Stimulated activated CD4-positive, alpha-beta T cell treated with anti-CD3 and anti-CD28 coated beads, Interleukin-15, amount 100 ng/mL, for 24 hours (primary cell): Measurements from ENCODE around the gene JADE2.
"Not testable (repeated sequence)": the region's sequence is repeated elsewhere in the genome, so short reads cannot be mapped to it uniquely, and the experiment has no call there.

ENCODE experiments used
- DNase-seq: peaks from one replicate; pipeline ENCODE4 v3.0.0-alpha.2; 2020

Gene JADE2

GRCh38 chr5:134508521-134509195, 16.8 kb upstream of the JADE2 start:
- no peak for DNase-seq

GRCh38 chr5:134509308-134510040, 16.0 kb upstream of the JADE2 start:
- no peak for DNase-seq

- DNase-seq, result peak; percentile 70
Observed at GRCh38 chr5:134510970-134511795, 14.3 kb upstream of the JADE2 start.

- no peak for DNase-seq
Observed at GRCh38 chr5:134511796-134512660, 13.4 kb upstream of the JADE2 start.

GRCh38 chr5:134512661-134512999, 12.8 kb upstream of the JADE2 start:
- DNase-seq, result no peak

- DNase-seq, result no peak
Observed at GRCh38 chr5:134515801-134516200, 9.7 kb upstream of the JADE2 start.

GRCh38 chr5:134516984-134517383, 8.5 kb upstream of the JADE2 start:
- DNase-seq, result not testable (repeated sequence)

- DNase-seq, result no peak
Observed at GRCh38 chr5:134517553-134517952, 7.9 kb upstream of the JADE2 start.

GRCh38 chr5:134519989-134520388, 5.5 kb upstream of the JADE2 start:
- no peak for DNase-seq

GRCh38 chr5:134521841-134522240, 3.6 kb upstream of the JADE2 start:
- no peak for DNase-seq

GRCh38 chr5:134523543-134524271, 1.8 kb upstream of the JADE2 start:
- no peak for DNase-seq

GRCh38 chr5:134524272-134524825, 1.1 kb upstream of the JADE2 start:
- peak; percentile 83 for DNase-seq

GRCh38 chr5:134525683-134526482, 413 bp downstream of the JADE2 start:
- peak; percentile 68 for DNase-seq

GRCh38 chr5:134526483-134527155, 1.1 kb downstream of the JADE2 start:
- peak; percentile 91 for DNase-seq

GRCh38 chr5:134527156-134527960, 1.9 kb downstream of the JADE2 start:
- peak; percentile 86 for DNase-seq

- no peak for DNase-seq
Observed at GRCh38 chr5:134527961-134528424, 2.5 kb downstream of the JADE2 start.

GRCh38 chr5:134528556-134528955, 3.1 kb downstream of the JADE2 start:
- no peak for DNase-seq

- no peak for DNase-seq
Observed at GRCh38 chr5:134529460-134529859, 4.0 kb downstream of the JADE2 start.
